ENCODE data around the gene YEATS2. TPM values are rescaled to one million over a fixed set of nuclear protein-coding genes. Genes with fewer than 3 reads are reported as not detected.

Gene YEATS2
- total and polyA plus RNA-seq, 2 donors (not counting 3 experiments of a cell fraction or from before 2014, with no cell fraction given): 30.2 to 59.9 TPM

- Histone ChIP-seq H3K4me3 (replicated peaks in 1 of 3; ENCODE audit: insufficient read depth in 1 of 3, low read depth in 1 of 3, low read length in 3 of 3) (no peak overlapping the region), H4K20me1 (replicated peaks; ENCODE audit: control insufficient read depth, extremely low read depth, insufficient read depth, low read length) (no peaks in the 10 kb centered on the region), H3K27ac (ENCODE audit: insufficient read depth, low read depth, low read length) (no peak overlapping the region), H3K9me1 (replicated peaks; ENCODE audit: control insufficient read depth, extremely low read depth, insufficient read depth, low read length) (no peaks in the 10 kb centered on the region), H3K79me2 (ENCODE audit: control insufficient read depth, insufficient read depth, low read length) (no peaks in the 10 kb centered on the region), H3K9ac (replicated peaks; ENCODE audit: extremely low read depth, insufficient read depth, low read length) (no peak overlapping the region), H3K36me3 (ENCODE audit: control insufficient read depth in 2 of 2, extremely low read depth in 1 of 2, insufficient read depth in 2 of 2, low read length in 2 of 2) (peaks cover 0 to 2% of the 10 kb centered on the region in 2 experiments), H3K4me2 (ENCODE audit: insufficient read depth, low read length) (no peak overlapping the region), H3K9me3 (replicated peaks; ENCODE audit: control insufficient read depth, insufficient read depth, low read length) (no peaks in the 10 kb centered on the region), H3K4me1 (ENCODE audit: control insufficient read depth, extremely low read depth, insufficient read depth, low read length) (peaks cover 8% of the 10 kb centered on the region), H2AFZ (ENCODE audit: low read depth, low read length) (no peak overlapping the region), H3K27me3 (ENCODE audit: control insufficient read depth in 2 of 2, insufficient read depth in 2 of 2, low read length in 2 of 2) (no peaks in the 10 kb centered on the region)
- POLR2A ChIA-PET: no interaction called here
- TF ChIP-seq EZH2 (IDR thresholded peaks at IDR 0.05; ENCODE audit: borderline replicate concordance, low read depth, low read length, severe bottlenecking) (no peak), GATA2 (IDR thresholded peaks at IDR 0.05; ENCODE audit: insufficient read depth, insufficient read length, low read depth, low read length) (no peak)
- intact Hi-C loops (cut with micrococcal nuclease): no loop called here
- CTCF ChIA-PET: no interaction called here
- dilution Hi-C loops (cut with MboI; ENCODE audit: extremely low pct_ligation_motif_present, low sequenced_read_pairs): no loop called here
- no peak for FAIRE-seq
- DNase-seq (ENCODE audit: low read depth, low spot score): no peak
- BruUV-seq (replicated peaks): no TSS peak
Measured at GRCh38 chr3:183819831-183820230, 122.2 kb downstream of the YEATS2 start.

GRCh38 chr3:183822631-183823030 is 125.0 kb downstream of the YEATS2 start:
- intact Hi-C loops (cut with micrococcal nuclease): no loop called here
- dilution Hi-C loops (cut with MboI; ENCODE audit: extremely low pct_ligation_motif_present, low sequenced_read_pairs): no loop called here
- Histone ChIP-seq H3K4me1 (ENCODE audit: control insufficient read depth, extremely low read depth, insufficient read depth, low read length) (peaks cover 8% of the 10 kb centered on the region), H3K27ac (ENCODE audit: insufficient read depth, low read depth, low read length) (no peak overlapping the region), H4K20me1 (replicated peaks; ENCODE audit: control insufficient read depth, extremely low read depth, insufficient read depth, low read length) (no peaks in the 10 kb centered on the region), H2AFZ (ENCODE audit: low read depth, low read length) (no peak overlapping the region), H3K27me3 (ENCODE audit: control insufficient read depth in 2 of 2, insufficient read depth in 2 of 2, low read length in 2 of 2) (no peaks in the 10 kb centered on the region), H3K9ac (replicated peaks; ENCODE audit: extremely low read depth, insufficient read depth, low read length) (no peak overlapping the region), H3K36me3 (ENCODE audit: control insufficient read depth in 2 of 2, extremely low read depth in 1 of 2, insufficient read depth in 2 of 2, low read length in 2 of 2) (no peaks in the 10 kb centered on the region), H3K9me3 (replicated peaks; ENCODE audit: control insufficient read depth, insufficient read depth, low read length) (no peaks in the 10 kb centered on the region), H3K79me2 (ENCODE audit: control insufficient read depth, insufficient read depth, low read length) (no peaks in the 10 kb centered on the region), H3K4me3 (replicated peaks in 1 of 3; ENCODE audit: insufficient read depth in 1 of 3, low read depth in 1 of 3, low read length in 3 of 3) (no peak overlapping the region), H3K9me1 (replicated peaks; ENCODE audit: control insufficient read depth, extremely low read depth, insufficient read depth, low read length) (no peaks in the 10 kb centered on the region), H3K4me2 (ENCODE audit: insufficient read depth, low read length) (no peak overlapping the region)
- DNase-seq (ENCODE audit: low read depth, low spot score) (no peak), FAIRE-seq (no peak)
- POLR2A ChIA-PET: no interaction called here
- CTCF ChIA-PET: interaction anchor here (1.6 to 2.4 kb wide), 2 partner anchors 9 to 13 kb away, joined by 4 to 7 read pairs; no protein-coding TSS in a partner anchor
- BruUV-seq (replicated peaks): no TSS peak
- TF ChIP-seq MAX (IDR thresholded peaks at IDR 0.05; ENCODE audit: insufficient read depth, insufficient read length): no peak
- TF ChIP-seq, protein P1, sequence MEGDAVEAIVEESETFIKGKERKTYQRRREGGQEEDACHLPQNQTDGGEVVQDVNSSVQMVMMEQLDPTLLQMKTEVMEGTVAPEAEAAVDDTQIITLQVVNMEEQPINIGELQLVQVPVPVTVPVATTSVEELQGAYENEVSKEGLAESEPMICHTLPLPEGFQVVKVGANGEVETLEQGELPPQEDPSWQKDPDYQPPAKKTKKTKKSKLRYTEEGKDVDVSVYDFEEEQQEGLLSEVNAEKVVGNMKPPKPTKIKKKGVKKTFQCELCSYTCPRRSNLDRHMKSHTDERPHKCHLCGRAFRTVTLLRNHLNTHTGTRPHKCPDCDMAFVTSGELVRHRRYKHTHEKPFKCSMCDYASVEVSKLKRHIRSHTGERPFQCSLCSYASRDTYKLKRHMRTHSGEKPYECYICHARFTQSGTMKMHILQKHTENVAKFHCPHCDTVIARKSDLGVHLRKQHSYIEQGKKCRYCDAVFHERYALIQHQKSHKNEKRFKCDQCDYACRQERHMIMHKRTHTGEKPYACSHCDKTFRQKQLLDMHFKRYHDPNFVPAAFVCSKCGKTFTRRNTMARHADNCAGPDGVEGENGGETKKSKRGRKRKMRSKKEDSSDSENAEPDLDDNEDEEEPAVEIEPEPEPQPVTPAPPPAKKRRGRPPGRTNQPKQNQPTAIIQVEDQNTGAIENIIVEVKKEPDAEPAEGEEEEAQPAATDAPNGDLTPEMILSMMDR (IDR thresholded peaks at IDR 0.05; ENCODE audit: extremely low read depth in 1 of 2, insufficient read depth in 1 of 2, low read depth in 1 of 2, low read length in 2 of 2): no peak
- no peak for TF ChIP-seq MYC (IDR thresholded peaks at IDR 0.05; ENCODE audit: low read depth, low read length)
- no peak for TF ChIP-seq GATA2 (IDR thresholded peaks at IDR 0.05; ENCODE audit: insufficient read depth, insufficient read length, low read depth, low read length)
- no peak for TF ChIP-seq FOS (IDR thresholded peaks at IDR 0.05; ENCODE audit: borderline replicate concordance, insufficient read depth, low read length)
- TF ChIP-seq POLR2AphosphoS5 (IDR thresholded peaks at IDR 0.05; ENCODE audit: insufficient read depth, low read depth, low read length): no peak
- no peak for TF ChIP-seq POLR2A (IDR thresholded peaks at IDR 0.05; ENCODE audit: low read depth, low read length)
- no peak for TF ChIP-seq JUN (IDR thresholded peaks at IDR 0.05; ENCODE audit: borderline replicate concordance, insufficient read depth, insufficient read length, low read depth)
- TF ChIP-seq EZH2 (IDR thresholded peaks at IDR 0.05; ENCODE audit: borderline replicate concordance, low read depth, low read length, severe bottlenecking): no peak
